ENCODE data around the gene CDK5RAP2. TPM values are rescaled to one million over a fixed set of nuclear protein-coding genes. Genes with fewer than 3 reads are reported as not detected.
A peak's percentile ranks its signal among the peaks of the same experiment; 100 is the strongest.
"Not testable (repeated sequence)": the region's sequence is repeated elsewhere in the genome, so short reads cannot be mapped to it uniquely, and the experiment has no call there.

The CDK5RAP2 gene
- total RNA-seq, 4 donors from 2014 or later = 57.4 to 86.3 (median 70.3) TPM

DNA sequence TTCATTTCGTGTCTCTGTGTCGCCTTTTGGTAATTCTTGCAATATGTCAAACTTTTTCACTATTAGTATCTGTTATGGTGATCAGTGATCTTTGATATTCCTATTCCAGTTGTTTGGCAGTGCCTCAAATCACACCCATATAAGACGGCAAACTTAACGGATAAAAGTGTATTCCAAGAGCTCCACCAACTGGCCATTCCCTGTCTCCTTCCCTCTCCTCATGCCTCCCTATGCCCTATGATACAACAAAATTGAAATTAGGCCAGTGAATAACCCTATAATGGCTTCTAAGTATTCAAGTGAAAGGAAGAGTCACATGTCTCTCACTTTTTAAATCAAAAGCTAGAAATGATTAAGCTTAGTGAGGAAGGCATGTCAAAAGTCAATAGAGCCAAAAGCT is 74.8 kb downstream of the CDK5RAP2 start:
- peaks cover 0 to 8% of the 10 kb centered on the region in 2 donors for H3K4me1 ChIP-seq
- intact Hi-C loops (cut with DNase I; ENCODE audit: low total_unique reads) (no loop called here), in situ Hi-C loops (cut with MboI; ENCODE audit: low sequenced_read_pairs in 4 of 4) (no loop called here)
- no peaks in the 10 kb centered on the region for H3K9me3 ChIP-seq
- no peak overlapping the region for H3K27ac ChIP-seq
- ATAC-seq = no peak
- peaks cover 0 to 5% of the 10 kb centered on the region in 2 donors for H3K36me3 ChIP-seq
- TF ChIP-seq, protein P1, sequence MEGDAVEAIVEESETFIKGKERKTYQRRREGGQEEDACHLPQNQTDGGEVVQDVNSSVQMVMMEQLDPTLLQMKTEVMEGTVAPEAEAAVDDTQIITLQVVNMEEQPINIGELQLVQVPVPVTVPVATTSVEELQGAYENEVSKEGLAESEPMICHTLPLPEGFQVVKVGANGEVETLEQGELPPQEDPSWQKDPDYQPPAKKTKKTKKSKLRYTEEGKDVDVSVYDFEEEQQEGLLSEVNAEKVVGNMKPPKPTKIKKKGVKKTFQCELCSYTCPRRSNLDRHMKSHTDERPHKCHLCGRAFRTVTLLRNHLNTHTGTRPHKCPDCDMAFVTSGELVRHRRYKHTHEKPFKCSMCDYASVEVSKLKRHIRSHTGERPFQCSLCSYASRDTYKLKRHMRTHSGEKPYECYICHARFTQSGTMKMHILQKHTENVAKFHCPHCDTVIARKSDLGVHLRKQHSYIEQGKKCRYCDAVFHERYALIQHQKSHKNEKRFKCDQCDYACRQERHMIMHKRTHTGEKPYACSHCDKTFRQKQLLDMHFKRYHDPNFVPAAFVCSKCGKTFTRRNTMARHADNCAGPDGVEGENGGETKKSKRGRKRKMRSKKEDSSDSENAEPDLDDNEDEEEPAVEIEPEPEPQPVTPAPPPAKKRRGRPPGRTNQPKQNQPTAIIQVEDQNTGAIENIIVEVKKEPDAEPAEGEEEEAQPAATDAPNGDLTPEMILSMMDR (IDR thresholded peaks at IDR 0.05 in 4 of 5, conservative IDR thresholded peaks at IDR 0.05 in 1 of 5) = no peak
- no peak for TF ChIP-seq POLR2A (IDR thresholded peaks at IDR 0.05)
- H3K4me3 ChIP-seq = no peak overlapping the region
- no peaks in the 10 kb centered on the region for H3K27me3 ChIP-seq
- DNase-seq = no peak

GRCh38 chr9:120500733-120501132 is 79.2 kb downstream of the CDK5RAP2 start:
- ATAC-seq = no peak
- Histone ChIP-seq H3K4me3 (no peak overlapping the region), H3K36me3 (peaks cover 0 to under 1% of the 10 kb centered on the region in 2 donors), H3K9me3 (no peaks in the 10 kb centered on the region), H3K27me3 (no peaks in the 10 kb centered on the region), H3K4me1 (no peaks in the 10 kb centered on the region), H3K27ac (no peak overlapping the region)
- TF ChIP-seq POLR2A (IDR thresholded peaks at IDR 0.05) = no peak
- TF ChIP-seq, protein P1 (IDR thresholded peaks at IDR 0.05 in 4 of 5, conservative IDR thresholded peaks at IDR 0.05 in 1 of 5) = no peak
- DNase-seq = no peak
- intact Hi-C loops (cut with DNase I; ENCODE audit: low total_unique reads) = no loop called here
- in situ Hi-C loops (cut with MboI; ENCODE audit: low sequenced_read_pairs in 4 of 4) = no loop called here

DNA sequence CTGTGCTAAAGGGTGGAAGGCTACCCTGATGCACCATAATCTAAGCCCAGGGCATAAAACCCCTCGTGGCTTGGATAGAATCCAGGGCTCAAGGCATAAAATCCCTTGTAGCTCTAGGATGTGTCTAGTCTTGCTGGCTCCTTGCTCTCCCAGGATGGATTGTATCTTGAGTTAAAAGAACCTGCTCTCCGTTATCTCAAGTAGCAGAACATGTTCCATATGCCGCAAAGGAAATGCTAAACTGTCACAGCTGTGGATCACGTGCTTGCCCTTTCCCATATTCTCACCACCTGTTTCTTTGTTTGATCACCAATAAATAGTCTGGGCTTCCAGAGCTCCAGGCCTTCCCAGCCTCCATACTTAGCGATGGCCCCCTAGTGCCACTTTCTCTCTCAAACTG is 82.1 kb downstream of the CDK5RAP2 start:
- DNase-seq; intact Hi-C loops (cut with DNase I; ENCODE audit: low total_unique reads); H3K9me3 ChIP-seq; ATAC-seq; H3K27me3 ChIP-seq; H3K4me1 ChIP-seq; H3K36me3 ChIP-seq; H3K27ac ChIP-seq; H3K4me3 ChIP-seq: not testable (repeated sequence)
- in situ Hi-C loops (cut with MboI; ENCODE audit: low sequenced_read_pairs in 4 of 4) = loop anchor here in 2 of 4 donors (25.0 kb wide), 1 partner anchor 686 kb away; no protein-coding TSS in a partner anchor

- ATAC-seq; H3K4me3 ChIP-seq; intact Hi-C loops (cut with DNase I; ENCODE audit: low total_unique reads); H3K4me1 ChIP-seq; H3K36me3 ChIP-seq; H3K27ac ChIP-seq; DNase-seq; H3K9me3 ChIP-seq; H3K27me3 ChIP-seq: not testable (repeated sequence)
- in situ Hi-C loops (cut with MboI; ENCODE audit: low sequenced_read_pairs in 4 of 4) = loop anchor here in 2 of 4 donors (25.0 kb wide), 1 partner anchor 684 kb away; no protein-coding TSS in a partner anchor
These were observed 83.5 kb downstream of the CDK5RAP2 start for GRCh38 chr9:120496438-120496837.

DNA sequence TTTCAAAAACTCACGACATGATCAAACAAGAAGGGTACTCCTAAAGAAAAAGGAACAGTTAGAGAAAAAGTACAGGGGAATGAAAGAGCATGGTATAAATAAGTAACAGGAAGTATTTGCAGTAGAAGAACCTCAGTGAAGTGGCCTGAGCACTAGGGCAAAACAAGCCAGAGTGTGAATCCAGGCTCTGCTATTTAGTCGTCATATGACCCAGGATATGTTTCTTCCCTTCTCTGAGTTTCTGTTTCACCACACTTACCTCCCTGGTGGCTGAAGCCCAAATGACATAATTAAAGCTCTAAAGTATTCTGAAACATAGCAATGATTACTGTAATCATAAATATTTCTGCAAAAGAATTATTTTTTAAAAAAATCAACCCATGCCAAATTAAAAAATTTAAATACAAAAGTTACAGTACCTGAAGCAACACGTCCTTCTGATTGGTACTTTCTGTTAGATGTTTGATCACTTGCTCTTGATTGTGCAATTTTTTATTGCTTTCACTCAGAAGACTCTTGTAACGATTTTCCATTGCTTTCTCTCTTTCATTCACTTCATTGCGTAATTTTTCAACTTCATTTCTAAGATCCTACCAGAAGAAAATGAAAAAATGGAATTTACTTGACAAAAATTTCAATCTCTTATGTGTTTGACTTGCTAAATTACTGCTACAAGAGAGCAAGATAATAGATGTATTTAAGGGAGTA is 88.9 kb downstream of the CDK5RAP2 start:
- H3K4me1 ChIP-seq = no peaks in the 10 kb centered on the region
- H3K9me3 ChIP-seq = no peaks in the 10 kb centered on the region
- intact Hi-C loops (cut with DNase I; ENCODE audit: low total_unique reads) (no loop called here), in situ Hi-C loops (cut with MboI; ENCODE audit: low sequenced_read_pairs in 4 of 4) (loop anchor here in 2 of 4 donors (25.0 kb wide), 1 partner anchor 679 kb away; no protein-coding TSS in a partner anchor)
- no peak for TF ChIP-seq POLR2A (IDR thresholded peaks at IDR 0.05)
- TF ChIP-seq, protein P1 (IDR thresholded peaks at IDR 0.05 in 4 of 5, conservative IDR thresholded peaks at IDR 0.05 in 1 of 5) = no peak
- DNase-seq = no peak
- H3K4me3 ChIP-seq = no peak overlapping the region
- ATAC-seq = peak; percentile 51 to 74
- H3K27ac ChIP-seq = peak overlapping the region in 1 of 4 donors; percentile 22
- peaks cover 0 to 11% of the 10 kb centered on the region in 2 donors for H3K36me3 ChIP-seq
- no peaks in the 10 kb centered on the region for H3K27me3 ChIP-seq
